ENCODE data around the gene ITGAE. TPM values are rescaled to one million over a fixed set of nuclear protein-coding genes. Genes with fewer than 3 reads are reported as not detected.

The ITGAE gene
- total and polyA plus RNA-seq, 7 donors, result 13.8 to 47.8 (median 23.6) TPM

GRCh38 chr17:3814361-3814760 lies 13.4 kb upstream of the ITGAE start:
- Histone ChIP-seq H3K4me1 (peaks cover 17% of the 10 kb centered on the region), H3K27me3 (ENCODE audit: insufficient read depth in 3 of 3, low read length in 2 of 3) (no peaks in the 10 kb centered on the region), H3K27ac (peak overlapping the region; percentile 71), H3K4me3 (no peak overlapping the region), H3K36me3 (ENCODE audit: insufficient read depth in 1 of 2, low read depth in 1 of 2) (peaks cover 14 to 93% of the 10 kb centered on the region in 2 donors), H3K9me3 (no peaks in the 10 kb centered on the region)
- intact Hi-C loops (cut with DNase I), result loop anchor here in 1 of 2 donors (5.0 kb wide), 1 partner anchor 77 kb away; no protein-coding TSS in a partner anchor
- DNase-seq (no peak), ATAC-seq (no peak)
- no peak for TF ChIP-seq CTCF (IDR thresholded peaks at IDR 0.05)
- WGBS, 3 donors, result 90 to 93% (median 92%) methylated on average over 13 of the region's 13 CpGs

- intact Hi-C loops (cut with DNase I), result loop anchor here in 1 of 2 donors (5.0 kb wide), 1 partner anchor 76 kb away; no protein-coding TSS in a partner anchor
- peaks cover 14 to 94% of the 10 kb centered on the region in 2 donors for H3K36me3 ChIP-seq (ENCODE audit: insufficient read depth in 1 of 2, low read depth in 1 of 2)
Measured at GRCh38 chr17:3813171-3813570, 12.2 kb upstream of the ITGAE start.

GRCh38 chr17:3812771-3813170 lies 11.8 kb upstream of the ITGAE start:
- H3K9me3 ChIP-seq, result no peaks in the 10 kb centered on the region
- TF ChIP-seq CTCF (IDR thresholded peaks at IDR 0.05), result no peak
- H3K36me3 ChIP-seq (ENCODE audit: insufficient read depth in 1 of 2, low read depth in 1 of 2), result peaks cover 14 to 94% of the 10 kb centered on the region in 2 donors
- WGBS, 3 donors, result 83 to 88% (median 88%) methylated on average over 12 of the region's 12 CpGs
- H3K27ac ChIP-seq, result no peak overlapping the region
- no peaks in the 10 kb centered on the region for H3K27me3 ChIP-seq (ENCODE audit: insufficient read depth in 3 of 3, low read length in 2 of 3)
- no peak for DNase-seq
- peaks cover 17% of the 10 kb centered on the region for H3K4me1 ChIP-seq
- intact Hi-C loops (cut with DNase I), result loop anchor here in 1 of 2 donors (5.0 kb wide), 1 partner anchor 75 kb away; no protein-coding TSS in a partner anchor
- H3K4me3 ChIP-seq, result no peak overlapping the region
- ATAC-seq, result no peak

More at GRCh38 chr17:3813171-3813570, 12.2 kb upstream of the ITGAE start:
- no peak for DNase-seq
- ATAC-seq, result no peak
- H3K27ac ChIP-seq, result no peak overlapping the region
- H3K4me3 ChIP-seq, result no peak overlapping the region
- no peaks in the 10 kb centered on the region for H3K27me3 ChIP-seq (ENCODE audit: insufficient read depth in 3 of 3, low read length in 2 of 3)
- no peaks in the 10 kb centered on the region for H3K9me3 ChIP-seq
- no peak for TF ChIP-seq CTCF (IDR thresholded peaks at IDR 0.05)
- WGBS, 3 donors, result 91 to 92% (median 92%) methylated on average over 15 of the region's 15 CpGs
- H3K4me1 ChIP-seq, result peaks cover 17% of the 10 kb centered on the region

- Histone ChIP-seq H3K27me3 (ENCODE audit: insufficient read depth in 3 of 3, low read length in 2 of 3) (no peaks in the 10 kb centered on the region), H3K27ac (no peak overlapping the region), H3K4me1 (peaks cover 17% of the 10 kb centered on the region), H3K9me3 (no peaks in the 10 kb centered on the region), H3K36me3 (ENCODE audit: insufficient read depth in 1 of 2, low read depth in 1 of 2) (peaks cover 14 to 94% of the 10 kb centered on the region in 2 donors), H3K4me3 (no peak overlapping the region)
- DNase-seq, result no peak
- intact Hi-C loops (cut with DNase I), result loop anchor here in 1 of 2 donors (5.0 kb wide), 1 partner anchor 75 kb away; no protein-coding TSS in a partner anchor
- no peak for ATAC-seq
- no peak for TF ChIP-seq CTCF (IDR thresholded peaks at IDR 0.05)
- WGBS, 3 donors, result 86 to 88% (median 87%) methylated on average over 10 of the region's 10 CpGs
Measured at GRCh38 chr17:3812284-3812683, 11.3 kb upstream of the ITGAE start.

- no peak overlapping the region for H3K4me3 ChIP-seq
- ATAC-seq (no peak), DNase-seq (no peak)
- no peak for TF ChIP-seq CTCF (IDR thresholded peaks at IDR 0.05)
- H3K27ac ChIP-seq, result no peak overlapping the region
- H3K36me3 ChIP-seq (ENCODE audit: insufficient read depth in 1 of 2, low read depth in 1 of 2), result peaks cover 9 to 86% of the 10 kb centered on the region in 2 donors
- no peaks in the 10 kb centered on the region for H3K27me3 ChIP-seq (ENCODE audit: insufficient read depth in 3 of 3, low read length in 2 of 3)
- WGBS, 3 donors, result 87 to 90% (median 88%) methylated on average over 4 of the region's 4 CpGs
- intact Hi-C loops (cut with DNase I), result loop anchor here in 1 of 2 donors (5.0 kb wide), 1 partner anchor 73 kb away; no protein-coding TSS in a partner anchor
- peaks cover 8% of the 10 kb centered on the region for H3K4me1 ChIP-seq
- H3K9me3 ChIP-seq, result no peaks in the 10 kb centered on the region
Measured at GRCh38 chr17:3810019-3810418, 9.0 kb upstream of the ITGAE start.
